Measurements from ENCODE around the gene FAR2. TPM values are rescaled to one million over a fixed set of nuclear protein-coding genes. Genes with fewer than 3 reads are reported as not detected.
"Not testable (repeated sequence)": the region's sequence is repeated elsewhere in the genome, so short reads cannot be mapped to it uniquely, and the experiment has no call there.

The FAR2 gene
- total RNA-seq, 2 donors from 2014 or later, result 4.9 to 8.2 TPM

- Mint-ChIP-seq H3K9me3 (no peaks in the 10 kb centered on the region), H3K27ac (no peak overlapping the region), H3K36me3 (no peaks in the 10 kb centered on the region)
- DNase-seq (ENCODE audit: low spot score in 2 of 2), result no peak
- ATAC-seq, result no peak
Measured at GRCh38 chr12:29234965-29235626, 86.0 kb downstream of the FAR2 start.

GRCh38 chr12:29238822-29239291, 89.8 kb downstream of the FAR2 start:
- Mint-ChIP-seq H3K36me3 (no peaks in the 10 kb centered on the region), H3K27ac (no peak overlapping the region), H3K9me3 (no peaks in the 10 kb centered on the region)
- DNase-seq (ENCODE audit: low spot score in 2 of 2) (no peak), ATAC-seq (no peak)

GRCh38 chr12:29239336-29239735, 90.3 kb downstream of the FAR2 start:
- H3K36me3 Mint-ChIP-seq, result no peaks in the 10 kb centered on the region
- no peak overlapping the region for H3K27ac Mint-ChIP-seq
- ATAC-seq (no peak), DNase-seq (ENCODE audit: low spot score in 2 of 2) (no peak)
- no peaks in the 10 kb centered on the region for H3K9me3 Mint-ChIP-seq

GRCh38 chr12:29240441-29240840, 91.4 kb downstream of the FAR2 start:
- Mint-ChIP-seq H3K27ac (no peak overlapping the region), H3K36me3 (no peaks in the 10 kb centered on the region), H3K9me3 (no peaks in the 10 kb centered on the region)
- no peak for DNase-seq (ENCODE audit: low spot score in 2 of 2)
- no peak for ATAC-seq

- no peaks in the 10 kb centered on the region for H3K9me3 Mint-ChIP-seq
- DNase-seq (ENCODE audit: low spot score in 2 of 2) (peak in 1 of 2 donors; percentile 25), ATAC-seq (peak; percentile 89 to 96)
- no peaks in the 10 kb centered on the region for H3K36me3 Mint-ChIP-seq
- H3K27ac Mint-ChIP-seq, result peak overlapping the region in 1 of 2 donors; percentile 6
Measured at GRCh38 chr12:29241821-29242591, 92.9 kb downstream of the FAR2 start.

GRCh38 chr12:29242921-29243431, 93.9 kb downstream of the FAR2 start:
- DNase-seq (ENCODE audit: low spot score in 2 of 2) (no peak), ATAC-seq (no peak)
- Mint-ChIP-seq H3K9me3 (no peaks in the 10 kb centered on the region), H3K36me3 (no peaks in the 10 kb centered on the region), H3K27ac (peak overlapping the region in 1 of 2 donors; percentile 6)

- no peaks in the 10 kb centered on the region for H3K36me3 Mint-ChIP-seq
- no peak for ATAC-seq
- DNase-seq (ENCODE audit: low spot score in 2 of 2), result no peak
- H3K27ac Mint-ChIP-seq, result no peak overlapping the region
- H3K9me3 Mint-ChIP-seq, result no peaks in the 10 kb centered on the region
Measured at GRCh38 chr12:29244159-29244765, 95.2 kb downstream of the FAR2 start.

- Mint-ChIP-seq H3K27ac (no peak overlapping the region), H3K36me3 (no peaks in the 10 kb centered on the region)
- ATAC-seq, result no peak
Measured at GRCh38 chr12:29245246-29245645, 96.2 kb downstream of the FAR2 start.

GRCh38 chr12:29249930-29250329, 100.9 kb downstream of the FAR2 start:
- Mint-ChIP-seq H3K27ac (no peak overlapping the region), H3K36me3 (no peaks in the 10 kb centered on the region), H3K9me3 (no peaks in the 10 kb centered on the region)
- DNase-seq (ENCODE audit: low spot score in 2 of 2), result no peak
- no peak for ATAC-seq

More at GRCh38 chr12:29245246-29245645, 96.2 kb downstream of the FAR2 start:
- H3K9me3 Mint-ChIP-seq, result no peaks in the 10 kb centered on the region
- DNase-seq (ENCODE audit: low spot score in 2 of 2), result no peak

- no peaks in the 10 kb centered on the region for H3K9me3 Mint-ChIP-seq
- H3K36me3 Mint-ChIP-seq, result peaks cover 0 to 10% of the 10 kb centered on the region in 2 donors
- DNase-seq (ENCODE audit: low spot score in 2 of 2), result no peak
- no peak for ATAC-seq
- H3K27ac Mint-ChIP-seq, result no peak overlapping the region
Measured at GRCh38 chr12:29253906-29254625, 105.0 kb downstream of the FAR2 start.

GRCh38 chr12:29255042-29255441, 106.0 kb downstream of the FAR2 start:
- peaks cover under 1 to 13% of the 10 kb centered on the region in 2 donors for H3K36me3 Mint-ChIP-seq
- ATAC-seq (no peak), DNase-seq (ENCODE audit: low spot score in 2 of 2) (no peak)
- H3K9me3 Mint-ChIP-seq, result no peaks in the 10 kb centered on the region
- H3K27ac Mint-ChIP-seq, result no peak overlapping the region

- Mint-ChIP-seq H3K9me3 (peaks cover 10 to 12% of the 10 kb centered on the region in 2 donors), H3K36me3 (peaks cover 16 to 25% of the 10 kb centered on the region in 2 donors), H3K27ac (no peak overlapping the region)
- no peak for ATAC-seq
- no peak for DNase-seq (ENCODE audit: low spot score in 2 of 2)
Measured at GRCh38 chr12:29256598-29256997, 107.5 kb downstream of the FAR2 start.

- H3K36me3 Mint-ChIP-seq, result peaks cover 24 to 25% of the 10 kb centered on the region in 2 donors
- ATAC-seq, result not testable (repeated sequence)
Measured at GRCh38 chr12:29257687-29258086, 108.6 kb downstream of the FAR2 start.

GRCh38 chr12:29264424-29264823, 115.3 kb downstream of the FAR2 start:
- ATAC-seq (no peak), DNase-seq (ENCODE audit: low spot score in 2 of 2) (no peak)
- Mint-ChIP-seq H3K27ac (no peak overlapping the region), H3K9me3 (peaks cover 26 to 30% of the 10 kb centered on the region in 2 donors), H3K36me3 (peaks cover 12 to 39% of the 10 kb centered on the region in 2 donors)

More at GRCh38 chr12:29257687-29258086, 108.6 kb downstream of the FAR2 start:
- H3K27ac Mint-ChIP-seq; DNase-seq (ENCODE audit: low spot score in 2 of 2): not testable (repeated sequence)
- peaks cover 12 to 19% of the 10 kb centered on the region in 2 donors for H3K9me3 Mint-ChIP-seq

GRCh38 chr12:29269706-29270408, 120.8 kb downstream of the FAR2 start:
- H3K36me3 Mint-ChIP-seq, result no peaks in the 10 kb centered on the region
- H3K9me3 Mint-ChIP-seq, result no peaks in the 10 kb centered on the region
- ATAC-seq (no peak), DNase-seq (ENCODE audit: low spot score in 2 of 2) (no peak)
- no peak overlapping the region for H3K27ac Mint-ChIP-seq

GRCh38 chr12:29270446-29270845, 121.4 kb downstream of the FAR2 start:
- Mint-ChIP-seq H3K36me3 (no peaks in the 10 kb centered on the region), H3K27ac (no peak overlapping the region), H3K9me3 (no peaks in the 10 kb centered on the region)
- DNase-seq (ENCODE audit: low spot score in 2 of 2), result no peak
- no peak for ATAC-seq

Measured in activated naive CD4-positive, alpha-beta T cell treated with anti-CD3 and anti-CD28 coated beads, Interleukin-2, amount 50 U/mL, for 72 hours (primary cell).